ENCODE results near the gene LRRK1.

The LRRK1 gene

DNA sequence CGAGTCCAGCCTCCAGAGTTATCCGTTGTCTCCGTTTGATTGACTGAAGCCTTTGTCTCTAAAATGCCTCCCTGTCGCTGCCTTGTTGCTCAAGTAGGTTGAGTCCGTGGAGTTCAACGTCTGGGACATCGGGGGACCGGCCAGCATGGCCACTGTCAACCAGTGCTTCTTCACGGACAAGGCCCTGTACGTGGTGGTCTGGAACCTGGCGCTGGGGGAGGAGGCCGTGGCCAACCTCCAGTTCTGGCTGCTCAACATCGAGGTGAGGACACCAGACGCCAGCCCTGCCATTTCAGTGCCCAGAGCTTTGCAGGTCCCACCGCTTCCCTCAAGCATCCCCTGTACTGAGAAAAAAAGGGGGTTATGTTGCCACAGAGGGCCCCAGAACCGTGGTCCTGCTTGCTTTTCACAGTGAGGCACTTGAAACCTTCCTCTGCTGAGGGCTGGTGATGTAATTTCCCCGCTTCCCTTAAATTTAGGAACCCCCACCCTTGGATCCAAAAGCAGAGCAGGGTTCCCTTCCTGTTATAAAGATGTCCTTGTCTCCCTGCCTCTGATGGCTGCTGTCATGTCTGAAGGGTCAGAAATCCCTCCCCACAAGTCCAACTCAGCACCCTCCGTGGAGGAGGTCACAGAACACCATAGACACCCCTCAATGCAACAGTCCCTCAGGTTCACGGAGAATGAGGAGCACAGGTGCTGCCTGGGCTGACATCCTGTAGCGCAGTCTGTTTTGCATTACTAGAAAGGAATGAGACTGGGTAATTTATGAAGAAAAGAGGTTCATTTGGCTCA, 105.7 kb downstream of the LRRK1 start:
- no peak for DNase-seq (ENCODE audit: low read depth)

DNA sequence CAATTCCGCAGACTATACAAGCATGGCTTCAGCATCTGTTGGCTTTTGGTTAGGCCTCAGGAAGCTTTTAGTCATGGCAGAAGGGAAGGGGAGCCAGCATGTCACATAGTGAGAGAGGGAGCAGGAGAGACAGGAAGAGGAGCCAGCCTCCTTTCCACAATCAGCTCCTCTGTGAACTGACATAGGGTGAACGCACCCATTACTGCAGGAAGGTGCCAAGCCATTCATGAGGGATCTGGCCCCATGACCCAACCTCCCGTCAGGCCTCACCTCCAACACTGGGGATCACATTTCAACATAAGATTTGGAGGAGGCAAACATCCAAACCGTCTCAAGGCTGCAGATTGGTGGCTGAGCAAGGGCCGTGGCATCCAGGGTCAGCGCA, 106.3 kb downstream of the LRRK1 start:
- DNase-seq (ENCODE audit: low read depth): no peak

DNA sequence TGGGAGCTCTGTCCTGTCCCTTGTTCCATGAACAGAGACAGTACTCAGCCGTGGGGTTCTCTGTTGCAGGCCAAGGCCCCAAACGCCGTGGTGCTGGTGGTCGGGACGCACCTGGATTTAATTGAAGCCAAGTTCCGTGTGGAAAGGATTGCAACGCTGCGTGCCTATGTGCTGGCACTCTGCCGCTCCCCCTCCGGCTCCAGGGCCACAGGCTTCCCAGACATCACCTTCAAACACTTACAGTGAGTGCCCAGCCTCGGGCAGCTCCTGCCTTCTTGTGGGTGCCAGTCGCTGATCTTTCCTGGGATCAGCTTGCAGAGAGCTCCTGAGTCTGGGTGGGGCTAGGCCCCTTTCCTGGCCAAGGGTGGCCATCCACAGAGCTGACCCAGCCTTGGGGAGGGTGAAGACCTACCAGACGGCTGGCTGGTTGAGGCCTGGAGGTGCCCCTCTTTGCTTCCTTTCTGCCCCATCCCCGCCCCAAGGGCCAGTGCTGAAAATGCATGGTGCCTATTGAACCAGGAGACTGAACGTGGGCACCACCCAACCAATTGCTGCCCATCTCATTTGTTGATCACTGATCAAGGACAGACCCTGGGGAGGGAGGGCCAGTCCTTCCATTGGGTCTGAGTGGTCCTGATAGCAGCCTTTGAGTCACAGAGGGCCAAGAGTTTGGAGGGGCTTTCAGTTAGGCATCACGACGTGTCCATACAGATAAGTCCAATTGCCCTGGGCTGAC, 106.9 kb downstream of the LRRK1 start:
- DNase-seq (ENCODE audit: low read depth): no peak

- no peak for DNase-seq (ENCODE audit: low read depth)
Observed at GRCh38 chr15:101026656-101027272, 107.6 kb downstream of the LRRK1 start.

DNA sequence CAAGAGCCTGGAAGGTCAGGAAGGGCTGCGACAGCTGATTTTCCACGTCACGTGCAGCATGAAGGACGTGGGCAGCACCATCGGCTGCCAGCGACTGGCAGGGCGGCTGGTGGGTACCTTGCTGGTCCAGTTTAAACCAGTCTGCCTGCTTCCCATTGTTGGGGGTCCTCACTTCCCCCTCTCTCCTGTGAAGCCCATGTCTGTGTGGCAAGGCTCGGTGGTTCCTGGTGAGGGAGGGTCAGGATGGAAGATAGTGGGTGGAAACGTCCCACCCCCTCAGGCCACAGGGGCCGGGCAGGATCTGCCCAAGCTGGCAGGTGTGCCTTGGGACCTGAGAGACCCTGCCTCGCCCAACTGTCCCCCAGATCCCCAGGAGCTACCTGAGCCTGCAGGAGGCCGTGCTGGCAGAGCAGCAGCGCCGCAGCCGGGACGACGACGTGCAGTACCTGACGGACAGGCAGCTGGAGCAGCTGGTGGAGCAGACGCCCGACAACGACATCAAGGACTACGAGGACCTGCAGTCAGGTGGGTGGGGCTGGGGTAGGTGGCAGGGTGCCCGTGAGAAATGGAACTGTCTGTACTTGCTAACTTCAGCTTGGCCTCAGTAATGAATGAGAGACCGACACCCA, 108.2 kb downstream of the LRRK1 start:
- no peak for DNase-seq (ENCODE audit: low read depth)

- no peak for DNase-seq (ENCODE audit: low read depth)
Observed at GRCh38 chr15:101027920-101028319, 108.8 kb downstream of the LRRK1 start.

DNA sequence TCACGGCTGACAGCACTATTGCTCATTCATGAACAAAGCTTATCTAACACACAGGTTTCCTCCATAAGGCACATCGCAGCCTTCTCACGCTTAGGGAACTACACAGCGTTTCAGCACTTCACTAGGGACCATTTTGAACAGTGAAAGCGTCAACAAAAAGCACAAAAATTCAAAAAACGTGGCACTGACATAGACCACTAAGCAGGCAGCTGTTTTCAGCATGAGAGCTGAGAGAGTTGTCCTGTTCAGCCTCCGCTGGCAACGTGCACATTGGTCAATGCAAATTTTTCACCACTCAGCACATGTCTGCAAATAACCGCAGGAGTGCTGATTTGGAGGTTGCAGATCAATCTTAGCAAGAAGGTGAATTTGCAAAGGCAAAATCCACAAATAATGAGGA, 109.2 kb downstream of the LRRK1 start:
- DNase-seq (ENCODE audit: low read depth): no peak

DNA sequence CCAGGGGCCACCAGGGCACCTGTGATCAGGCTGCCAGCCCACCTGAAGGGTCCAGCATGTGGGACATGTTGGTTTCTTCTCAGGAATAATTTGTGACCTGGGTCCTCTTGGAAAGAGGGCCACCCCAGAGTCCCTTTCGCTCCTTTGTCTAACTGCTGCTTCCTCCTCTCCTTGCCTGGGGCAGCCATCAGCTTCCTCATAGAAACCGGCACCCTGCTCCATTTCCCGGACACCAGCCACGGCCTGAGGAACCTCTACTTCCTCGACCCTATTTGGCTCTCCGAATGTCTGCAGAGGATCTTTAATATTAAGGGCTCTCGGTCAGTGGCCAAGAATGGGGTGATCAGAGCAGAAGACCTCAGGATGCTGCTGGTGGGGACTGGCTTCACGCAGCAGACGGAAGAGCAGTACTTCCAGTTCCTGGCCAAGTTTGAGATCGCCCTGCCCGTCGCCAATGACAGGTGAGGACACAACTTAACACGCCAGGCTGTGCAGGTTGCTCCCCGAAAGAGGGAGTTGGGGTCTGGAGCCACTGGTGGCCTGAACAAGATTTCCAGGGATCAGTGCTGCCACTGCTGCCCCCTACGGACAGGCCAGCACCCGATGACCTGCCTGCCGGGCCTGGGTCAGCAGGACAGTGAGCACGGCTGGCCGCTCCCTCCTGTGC, 109.7 kb downstream of the LRRK1 start:
- DNase-seq (ENCODE audit: low read depth): no peak

GRCh38 chr15:101029971-101030661, 111.0 kb downstream of the LRRK1 start:
- no peak for DNase-seq (ENCODE audit: low read depth)

GRCh38 chr15:101031213-101031612, 112.1 kb downstream of the LRRK1 start:
- DNase-seq (ENCODE audit: low read depth): no peak

GRCh38 chr15:101033801-101034200, 114.6 kb downstream of the LRRK1 start:
- no peak for DNase-seq (ENCODE audit: low read depth)

- DNase-seq (ENCODE audit: low read depth): no peak
Observed at GRCh38 chr15:101035611-101036010, 116.5 kb downstream of the LRRK1 start.

- no peak for DNase-seq (ENCODE audit: low read depth)
Observed at GRCh38 chr15:101036189-101036588, 117.0 kb downstream of the LRRK1 start.

- DNase-seq (ENCODE audit: low read depth): no peak
Observed at GRCh38 chr15:101037090-101037830, 118.1 kb downstream of the LRRK1 start.

DNA sequence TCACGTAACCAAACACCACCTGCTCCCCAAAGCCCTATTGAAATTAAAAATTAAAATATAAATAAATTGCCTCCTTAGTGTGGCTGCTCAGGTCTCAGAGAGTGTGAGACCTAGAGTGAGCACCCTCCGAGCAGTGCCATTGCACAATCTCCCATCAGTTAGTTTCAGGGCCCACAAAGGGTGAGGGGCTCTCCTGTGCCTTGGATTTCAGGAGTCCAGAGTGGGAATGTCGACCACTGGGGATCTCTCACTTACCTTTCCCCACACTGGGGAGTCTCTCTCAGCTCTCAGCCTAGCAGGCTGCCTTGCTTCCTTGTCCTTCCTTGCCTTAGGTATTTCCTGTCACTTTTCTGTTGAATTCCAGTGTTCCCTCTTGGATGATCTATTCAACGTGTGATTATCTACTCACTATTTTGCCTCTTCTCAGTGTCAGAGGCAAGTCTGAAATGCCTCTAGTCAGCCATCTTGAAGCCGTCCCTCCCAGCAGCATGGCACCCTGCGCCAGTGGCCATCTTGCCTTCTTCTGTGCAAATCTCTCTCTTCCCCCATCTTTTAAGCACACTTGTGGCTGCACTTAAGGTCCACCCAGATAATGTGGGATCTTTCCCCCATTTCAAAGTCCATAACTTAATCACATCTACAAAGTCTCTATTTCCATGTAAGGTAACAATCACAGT, 119.3 kb downstream of the LRRK1 start:
- no peak for DNase-seq (ENCODE audit: low read depth)

DNA sequence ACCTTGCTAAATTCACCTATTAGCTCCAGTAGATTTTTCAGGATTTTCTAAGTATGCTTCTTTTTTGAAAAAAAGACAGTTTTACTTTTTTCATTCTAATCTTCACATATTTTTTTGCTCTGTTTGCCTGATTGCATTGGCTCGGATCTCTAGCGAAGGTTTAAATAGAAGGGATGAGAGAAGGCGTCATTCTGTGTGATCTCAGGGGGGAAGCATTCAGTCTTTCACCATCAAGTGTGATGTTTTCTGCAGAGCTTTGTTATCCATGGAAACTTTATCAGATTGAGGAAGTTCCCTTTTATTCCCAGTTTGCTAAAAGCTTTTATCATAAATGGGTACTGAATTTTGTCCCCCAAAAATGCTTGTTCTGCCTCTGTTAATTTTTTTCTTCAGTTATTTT, 120.3 kb downstream of the LRRK1 start:
- DNase-seq (ENCODE audit: low read depth): no peak

- no peak for DNase-seq (ENCODE audit: low read depth)
Observed at GRCh38 chr15:101042320-101042719, 123.2 kb downstream of the LRRK1 start.

DNA sequence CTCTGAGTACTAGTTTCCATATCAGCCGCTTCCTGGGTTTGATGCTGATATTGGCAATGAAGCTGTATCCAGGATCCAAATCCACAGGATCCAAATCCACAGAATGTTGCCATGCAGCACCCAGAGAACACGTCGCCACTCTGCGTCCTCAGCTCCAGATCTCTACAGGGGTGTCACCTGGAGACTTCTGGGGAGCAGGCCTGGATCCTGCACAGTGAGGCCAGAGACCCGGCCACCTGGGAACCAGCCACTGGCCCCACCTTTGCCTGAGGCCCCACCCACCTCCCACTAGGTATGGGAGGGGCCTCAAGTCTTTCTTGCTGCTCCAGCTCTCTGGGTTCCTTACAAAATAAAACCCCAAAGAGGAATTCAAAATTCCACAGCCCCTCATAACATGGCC, 123.9 kb downstream of the LRRK1 start:
- no peak for DNase-seq (ENCODE audit: low read depth)

- no peak for DNase-seq (ENCODE audit: low read depth)
Observed at GRCh38 chr15:101043911-101044624, 124.9 kb downstream of the LRRK1 start.
